ENCODE results near the gene GSTT2.

Gene GSTT2

DNA sequence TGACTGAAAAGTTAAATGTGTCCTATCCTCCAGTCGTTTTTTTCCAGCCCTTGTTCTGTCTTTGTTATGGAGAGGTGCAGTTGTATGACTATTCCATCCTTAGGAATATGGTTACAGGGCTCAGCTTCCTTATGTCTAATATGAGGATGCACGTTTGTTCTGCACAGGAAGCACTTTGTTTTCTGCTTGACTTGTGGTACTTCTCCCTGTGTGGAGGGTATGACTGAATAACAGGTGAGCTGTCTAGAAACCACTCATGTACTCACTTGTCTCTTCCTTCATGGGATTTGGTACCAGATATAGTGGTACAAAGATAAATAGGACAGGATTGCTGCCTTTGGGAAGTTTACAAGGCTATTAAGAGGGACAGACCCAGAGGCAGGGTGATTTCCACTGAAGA lies 48.6 kb downstream of the GSTT2 start:
- DNase-seq: peak in 2 of 3 donors; percentile 75 to 89
- CTCF ChIA-PET: interaction anchor here (1.0 kb wide), 1 partner anchor 204 kb away, joined by 3 read pairs; no protein-coding TSS in a partner anchor
- Histone ChIP-seq H3K36me3 (ENCODE audit: control insufficient read depth in 4 of 4, insufficient read depth in 4 of 4, low read length in 3 of 4) (peaks cover 0 to 9% (median 4%) of the 10 kb centered on the region in 4 experiments), H3K4me1 (ENCODE audit: control extremely low read depth in 1 of 4, control insufficient read depth in 4 of 4, insufficient read depth in 4 of 4, low read length in 3 of 4) (peaks cover 6 to 16% (median 12%) of the 10 kb centered on the region in 4 experiments), H3K9me3 (ENCODE audit: control extremely low read depth in 1 of 5, control insufficient read depth in 4 of 5, insufficient read depth in 2 of 5, low read depth in 1 of 5, low read length in 4 of 5) (peaks cover 0 to 4% (median 0%) of the 10 kb centered on the region in 5 experiments), H3K27me3 (replicated peaks in 2 of 5; ENCODE audit: control insufficient read depth in 4 of 5, insufficient read depth in 5 of 5, low read length in 4 of 5) (no peaks in the 10 kb centered on the region), H3K4me3 (ENCODE audit: control insufficient read depth in 1 of 7, extremely low read depth in 1 of 7, insufficient read depth in 4 of 7, low read depth in 2 of 7, low read length in 6 of 7) (no peak overlapping the region), H3K27ac (ENCODE audit: insufficient read depth in 1 of 2, low read depth in 1 of 2, low read length in 2 of 2, poor library complexity in 1 of 2, severe bottlenecking in 2 of 2) (no peak overlapping the region)
- WGBS (ENCODE audit: insufficient coverage): 40% methylated on average over 1 of the region's 2 CpGs
- POLR2A ChIA-PET: no interaction called here

DNA sequence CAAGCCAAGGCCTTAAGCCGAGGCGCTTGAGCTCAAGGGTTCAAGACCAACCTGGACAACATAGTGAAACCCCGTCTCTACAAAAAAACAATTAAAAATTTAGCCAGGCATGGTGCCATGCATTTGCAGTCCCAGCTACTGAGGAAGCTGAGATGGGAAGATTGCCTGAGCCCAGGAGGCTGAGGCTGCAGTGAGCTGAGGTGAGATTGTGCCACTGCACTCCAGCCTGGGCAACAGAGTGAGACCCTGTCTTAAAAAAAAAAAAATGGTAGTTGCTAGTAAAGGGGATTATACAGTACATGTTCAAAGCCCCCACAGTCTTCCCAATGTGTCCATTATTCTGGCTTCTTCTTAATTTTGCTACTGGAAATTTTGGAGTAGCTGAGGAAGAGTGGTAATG lies 49.4 kb downstream of the GSTT2 start:
- DNase-seq: no peak
- POLR2A ChIA-PET: interaction anchor here (0.9 kb wide), 1 partner anchor 31 kb away, joined by 5 read pairs; no protein-coding TSS in a partner anchor
- 100% methylated on average over 3 of the region's 3 CpGs for WGBS (ENCODE audit: insufficient coverage)
- no peak overlapping the region for H3K4me3 ChIP-seq (ENCODE audit: control insufficient read depth in 1 of 7, extremely low read depth in 1 of 7, insufficient read depth in 4 of 7, low read depth in 2 of 7, low read length in 6 of 7)
- no peaks in the 10 kb centered on the region for H3K27me3 ChIP-seq (replicated peaks in 2 of 5; ENCODE audit: control insufficient read depth in 4 of 5, insufficient read depth in 5 of 5, low read length in 4 of 5)
- CTCF ChIA-PET: interaction anchor here (1.0 kb wide), 1 partner anchor 203 kb away, joined by 3 read pairs; no protein-coding TSS in a partner anchor
- H3K4me1 ChIP-seq (ENCODE audit: control extremely low read depth in 1 of 4, control insufficient read depth in 4 of 4, insufficient read depth in 4 of 4, low read length in 3 of 4): peaks cover 6 to 16% (median 12%) of the 10 kb centered on the region in 4 experiments
- peaks cover 0 to 9% (median 4%) of the 10 kb centered on the region in 4 experiments for H3K36me3 ChIP-seq (ENCODE audit: control insufficient read depth in 4 of 4, insufficient read depth in 4 of 4, low read length in 3 of 4)
- H3K27ac ChIP-seq (ENCODE audit: insufficient read depth in 1 of 2, low read depth in 1 of 2, low read length in 2 of 2, poor library complexity in 1 of 2, severe bottlenecking in 2 of 2): no peak overlapping the region
- H3K9me3 ChIP-seq (ENCODE audit: control extremely low read depth in 1 of 5, control insufficient read depth in 4 of 5, insufficient read depth in 2 of 5, low read depth in 1 of 5, low read length in 4 of 5): peaks cover 0 to 3% (median 0%) of the 10 kb centered on the region in 5 experiments

DNA sequence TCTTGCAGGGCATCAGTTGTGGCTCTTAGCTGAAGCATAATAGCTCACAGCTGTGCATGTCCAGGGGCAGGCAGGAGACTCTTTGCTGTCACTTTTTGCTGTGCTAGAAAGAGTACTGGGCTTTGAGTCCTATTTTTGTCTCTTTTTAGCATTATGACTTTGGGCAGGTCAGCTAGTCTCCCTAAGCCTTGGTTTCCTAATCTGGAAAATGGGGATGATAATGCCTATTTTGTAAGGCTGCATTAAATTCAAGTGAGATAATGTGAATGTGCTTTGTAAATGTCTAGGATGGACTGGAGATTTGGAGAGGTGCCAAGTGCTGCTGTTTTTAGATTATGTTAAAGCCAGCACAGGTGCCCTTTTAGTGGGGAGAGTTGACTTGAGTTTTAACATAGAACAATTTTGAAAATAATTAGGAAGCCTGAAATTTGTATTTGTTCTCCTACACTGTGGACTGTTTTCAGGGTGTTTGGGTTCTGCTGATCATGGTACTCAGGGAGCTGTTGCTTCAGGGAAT lies 50.3 kb downstream of the GSTT2 start:
- Histone ChIP-seq H3K36me3 (ENCODE audit: control insufficient read depth in 4 of 4, insufficient read depth in 4 of 4, low read length in 3 of 4) (peaks cover 0 to 9% (median 4%) of the 10 kb centered on the region in 4 experiments), H3K27ac (ENCODE audit: insufficient read depth in 1 of 2, low read depth in 1 of 2, low read length in 2 of 2, poor library complexity in 1 of 2, severe bottlenecking in 2 of 2) (no peak overlapping the region), H3K9me3 (ENCODE audit: control extremely low read depth in 1 of 5, control insufficient read depth in 4 of 5, insufficient read depth in 2 of 5, low read depth in 1 of 5, low read length in 4 of 5) (no peaks in the 10 kb centered on the region), H3K27me3 (replicated peaks in 2 of 5; ENCODE audit: control insufficient read depth in 4 of 5, insufficient read depth in 5 of 5, low read length in 4 of 5) (no peaks in the 10 kb centered on the region), H3K4me3 (ENCODE audit: control insufficient read depth in 1 of 7, extremely low read depth in 1 of 7, insufficient read depth in 4 of 7, low read depth in 2 of 7, low read length in 6 of 7) (no peak overlapping the region), H3K4me1 (ENCODE audit: control extremely low read depth in 1 of 4, control insufficient read depth in 4 of 4, insufficient read depth in 4 of 4, low read length in 3 of 4) (peaks cover 6 to 16% (median 12%) of the 10 kb centered on the region in 4 experiments)
- ChIA-PET CTCF (interaction anchor here (1.0 to 1.4 kb wide), 2 partner anchors 71 to 159 kb away, joined by 4 read pairs; no protein-coding TSS in a partner anchor), POLR2A (no interaction called here)
- no peak for DNase-seq

Measured in common myeloid progenitor, CD34-positive (primary cell).